ENCODE data around the gene MEIS1. TPM values are rescaled to one million over a fixed set of nuclear protein-coding genes. Genes with fewer than 3 reads are reported as not detected.
A peak's percentile ranks its signal among the peaks of the same experiment; 100 is the strongest.

The MEIS1 gene
- total and polyA plus RNA-seq, 2 of the 8 experiments (the other 6 are each of a cell fraction or from before 2014, with no cell fraction given) = 0.17 to 1.2 TPM

GRCh38 chr2:66439812-66440542, 5.1 kb downstream of the MEIS1 start (continued):
- TF ChIP-seq CBX8 (IDR thresholded peaks at IDR 0.05; ENCODE audit: borderline replicate concordance, low read depth, low read length) (peak; percentile 79; the same call in 1 of the 2 replicates), USF2 (IDR thresholded peaks at IDR 0.05; ENCODE audit: low read length) (no peak), RBBP5 (IDR thresholded peaks at IDR 0.05; ENCODE audit: borderline replicate concordance, low read depth, low read length) (no peak), SUZ12 (IDR thresholded peaks at IDR 0.05; ENCODE audit: low read length) (peak; percentile 80; the same call in 1 of the 2 replicates), RNF2 (IDR thresholded peaks at IDR 0.05; ENCODE audit: borderline replicate concordance, low read depth, low read length, missing control alignments, poor library complexity, severe bottlenecking) (peak; percentile 69), GABPA (IDR thresholded peaks at IDR 0.05; ENCODE audit: borderline replicate concordance, insufficient read depth, low read length) (no peak), SP2 (IDR thresholded peaks at IDR 0.05; ENCODE audit: low read length) (no peak)

Measured in H1 (cell line).